Measurements from ENCODE around the gene TYW5. TPM values are rescaled to one million over a fixed set of nuclear protein-coding genes. Genes with fewer than 3 reads are reported as not detected.

TYW5 gene
- total RNA-seq, 1 experiment from 2014 or later: 9.0 TPM

- Histone ChIP-seq H3K79me2 (ENCODE audit: low read length) (no peaks in the 10 kb centered on the region), H4K20me1 (ENCODE audit: low read length) (no peaks in the 10 kb centered on the region), H3K27me3 (ENCODE audit: low read length) (no peaks in the 10 kb centered on the region), H3F3A (ENCODE audit: low read length, unreplicated experiment) (no peaks in the 10 kb centered on the region), H3K36me3 (ENCODE audit: low read depth, low read length) (no peaks in the 10 kb centered on the region), H3K4me1 (ENCODE audit: insufficient read depth, low read length) (peaks cover 8% of the 10 kb centered on the region; the same call in 1 of the 2 replicates), H3K9me2 (replicated peaks; ENCODE audit: low read length) (no peaks in the 10 kb centered on the region), H3K9ac (ENCODE audit: low read length) (no peak overlapping the region), H3K27ac (ENCODE audit: low read length) (no peak overlapping the region), H3K9me3 (ENCODE audit: low read length) (no peaks in the 10 kb centered on the region), H3K4me3 (ENCODE audit: low read length) (no peak overlapping the region), H3K4me2 (ENCODE audit: low read length) (no peak overlapping the region), H2AFZ (ENCODE audit: low read length) (no peak overlapping the region)
- CTCF ChIA-PET: no interaction called here
- POLR2A ChIA-PET (ENCODE audit: unreplicated experiment): no interaction called here
- intact Hi-C loops (cut with micrococcal nuclease): no loop called here
- ATAC-seq: no peak
- no peak for DNase-seq
- no TSS peak for BruUV-seq (replicated peaks)
- TF ChIP-seq CTCF (conservative IDR thresholded peaks at IDR 0.05; ENCODE audit: low read depth, low read length) (no peak), EZH2 (IDR thresholded peaks at IDR 0.05; ENCODE audit: low read length, unreplicated experiment) (no peak), EZH2phosphoT487 (IDR thresholded peaks at IDR 0.05; ENCODE audit: borderline replicate concordance, low read length) (no peak)
Observed at GRCh38 chr2:200000444-200001163, 45.3 kb upstream of the TYW5 start.

GRCh38 chr2:199999166-199999565 is 43.9 kb upstream of the TYW5 start:
- Histone ChIP-seq H4K20me1 (ENCODE audit: low read length) (no peaks in the 10 kb centered on the region), H3K79me2 (ENCODE audit: low read length) (no peaks in the 10 kb centered on the region), H3K9me2 (replicated peaks; ENCODE audit: low read length) (no peaks in the 10 kb centered on the region), H3K9ac (ENCODE audit: low read length) (no peak overlapping the region), H3K36me3 (ENCODE audit: low read depth, low read length) (no peaks in the 10 kb centered on the region), H3K4me3 (ENCODE audit: low read length) (no peak overlapping the region), H2AFZ (ENCODE audit: low read length) (no peak overlapping the region), H3K27ac (ENCODE audit: low read length) (no peak overlapping the region), H3K27me3 (ENCODE audit: low read length) (no peaks in the 10 kb centered on the region), H3F3A (ENCODE audit: low read length, unreplicated experiment) (no peaks in the 10 kb centered on the region), H3K4me1 (ENCODE audit: insufficient read depth, low read length) (peaks cover 8% of the 10 kb centered on the region; the same call in 1 of the 2 replicates), H3K4me2 (ENCODE audit: low read length) (no peak overlapping the region), H3K9me3 (ENCODE audit: low read length) (no peaks in the 10 kb centered on the region)
- intact Hi-C loops (cut with micrococcal nuclease): no loop called here
- POLR2A ChIA-PET (ENCODE audit: unreplicated experiment): interaction anchor here (0.5 kb wide), 1 partner anchor 355 kb away, joined by 3 read pairs; no protein-coding TSS in a partner anchor
- no TSS peak for BruUV-seq (replicated peaks)
- no peak for ATAC-seq
- CTCF ChIA-PET: no interaction called here
- DNase-seq: no peak
- TF ChIP-seq EZH2phosphoT487 (IDR thresholded peaks at IDR 0.05; ENCODE audit: borderline replicate concordance, low read length) (no peak), CTCF (conservative IDR thresholded peaks at IDR 0.05; ENCODE audit: low read depth, low read length) (no peak), EZH2 (IDR thresholded peaks at IDR 0.05; ENCODE audit: low read length, unreplicated experiment) (no peak)

- no peaks in the 10 kb centered on the region for H3K4me1 ChIP-seq (ENCODE audit: insufficient read depth, low read length)
- no peaks in the 10 kb centered on the region for H3K79me2 ChIP-seq (ENCODE audit: low read length)
- H3K9me3 ChIP-seq (ENCODE audit: low read length): no peaks in the 10 kb centered on the region
- BruUV-seq (replicated peaks): no TSS peak
- ChIA-PET POLR2A (ENCODE audit: unreplicated experiment) (no interaction called here), CTCF (no interaction called here)
- no peak for ATAC-seq
- no peaks in the 10 kb centered on the region for H4K20me1 ChIP-seq (ENCODE audit: low read length)
- H3K4me3 ChIP-seq (ENCODE audit: low read length): no peak overlapping the region
- H3K27ac ChIP-seq (ENCODE audit: low read length): no peak overlapping the region
- H3K36me3 ChIP-seq (ENCODE audit: low read depth, low read length): no peaks in the 10 kb centered on the region
- H3K9ac ChIP-seq (ENCODE audit: low read length): no peak overlapping the region
- no peaks in the 10 kb centered on the region for H3F3A ChIP-seq (ENCODE audit: low read length, unreplicated experiment)
- H2AFZ ChIP-seq (ENCODE audit: low read length): no peak overlapping the region
- H3K9me2 ChIP-seq (replicated peaks; ENCODE audit: low read length): no peaks in the 10 kb centered on the region; the same call in 1 of the 2 replicates
- TF ChIP-seq CTCF (conservative IDR thresholded peaks at IDR 0.05; ENCODE audit: low read depth, low read length) (no peak), EZH2phosphoT487 (IDR thresholded peaks at IDR 0.05; ENCODE audit: borderline replicate concordance, low read length) (no peak), EZH2 (IDR thresholded peaks at IDR 0.05; ENCODE audit: low read length, unreplicated experiment) (no peak)
- H3K4me2 ChIP-seq (ENCODE audit: low read length): no peak overlapping the region
- no peak for DNase-seq
- intact Hi-C loops (cut with micrococcal nuclease): no loop called here
- no peaks in the 10 kb centered on the region for H3K27me3 ChIP-seq (ENCODE audit: low read length)
Observed at GRCh38 chr2:199997296-199997695, 42.0 kb upstream of the TYW5 start.

All from PC-3 (cell line).